ENCODE results near the gene BSN.

DNA sequence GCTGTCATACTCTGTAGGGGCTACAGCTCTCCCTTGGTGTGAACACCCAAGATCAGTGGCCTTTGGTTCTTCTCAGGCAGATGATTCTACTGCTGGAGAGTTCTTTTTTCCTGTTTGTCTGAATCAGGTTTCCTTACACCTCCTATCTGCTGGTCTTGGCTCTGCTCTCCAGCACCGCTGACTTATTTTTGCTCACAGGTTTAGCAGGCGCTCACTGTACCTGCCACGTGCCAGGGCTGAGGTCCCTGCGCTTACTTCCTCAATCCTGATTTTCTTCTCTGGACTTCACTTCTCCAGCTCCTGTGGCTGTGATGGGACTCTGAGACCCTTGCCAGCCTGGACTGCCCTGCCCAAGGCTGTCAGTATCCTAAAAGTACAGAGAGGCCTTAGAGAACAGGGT, 9.5 kb downstream of the BSN start:
- TF ChIP-seq EZH2phosphoT487 (IDR thresholded peaks at IDR 0.05; ENCODE audit: insufficient read depth, low read depth) (no peak), EZH2 (IDR thresholded peaks at IDR 0.05; ENCODE audit: insufficient read depth, poor library complexity, severe bottlenecking) (no peak)
